H7 (cell line): ENCODE results near the gene NOP14. TPM values are rescaled to one million over a fixed set of nuclear protein-coding genes. Genes with fewer than 3 reads are reported as not detected.

ENCODE experiments used
- DNase-seq: peaks from one replicate; pipeline ENCODE4 v3.0.0; 2012
- H3K27me3 ChIP-seq: 2 replicates; pipeline ENCODE4 v1.6.0; 2011; ENCODE audit warnings: mild to moderate bottlenecking, low read length; ENCODE audit not compliant: control insufficient read depth, insufficient read depth
- H3K36me3 ChIP-seq: replicated peaks from 2 replicates; pipeline ENCODE4 v1.5.1; 2011; ENCODE audit warnings: low read length; ENCODE audit not compliant: control insufficient read depth, insufficient read depth
- H3K4me3 ChIP-seq: 2 replicates; pipeline ENCODE4 v1.5.1; 2011; ENCODE audit warnings: low read depth, mild to moderate bottlenecking, control low read depth, low read length, moderate library complexity; ENCODE audit not compliant: insufficient read depth
- total RNA-seq: library from RNA; depleted of rRNA; stranded (reverse); fragments of >200 nt; shearing (Covaris generic); gene quantifications from 2 replicates; pipeline ENCODE4 v1.2.3, GENCODE V29; 2014

The NOP14 gene
- total RNA-seq, 1 experiment from 2014 or later, result 17.3 TPM

DNA sequence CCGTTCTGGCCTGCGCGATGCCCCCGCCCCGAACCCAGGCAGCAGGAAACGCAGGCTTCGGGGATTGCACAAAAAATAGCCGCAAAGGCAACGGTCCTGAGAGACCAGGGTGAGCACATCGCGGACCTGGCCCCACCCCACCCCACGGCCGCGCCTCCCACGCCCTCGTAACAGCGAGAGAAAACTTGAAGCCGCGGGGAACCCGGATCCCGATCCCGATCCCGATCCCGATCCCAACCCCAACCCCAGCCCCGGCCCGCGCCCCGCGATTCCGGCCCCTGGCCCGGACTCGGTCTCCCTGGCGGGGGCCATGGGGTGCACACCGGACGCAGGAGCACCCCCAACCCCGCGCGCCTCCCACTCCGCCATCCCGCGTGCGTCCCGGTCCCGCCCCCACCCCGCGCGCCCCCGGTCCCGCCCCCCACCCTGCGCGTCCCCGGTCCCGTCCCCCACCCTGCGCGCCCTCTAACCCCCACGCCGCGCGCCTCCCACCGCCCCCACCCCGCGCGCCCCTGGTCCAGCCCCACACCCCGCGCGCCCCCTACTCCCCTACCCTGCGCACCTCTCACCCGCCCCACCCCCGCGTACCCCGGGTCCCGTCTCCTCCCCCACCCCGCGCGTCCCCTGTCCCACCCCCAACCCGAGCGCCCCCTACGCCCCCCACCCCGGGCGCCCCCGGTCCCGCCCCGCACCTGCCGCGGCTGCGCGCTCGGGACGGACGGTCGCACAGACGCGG, 29.0 kb downstream of the NOP14 start:
- H3K4me3 ChIP-seq, result peak overlapping the region; percentile 93
- peaks cover 18% of the 10 kb centered on the region for H3K36me3 ChIP-seq
- peak; percentile 98 for DNase-seq
- no peaks in the 10 kb centered on the region for H3K27me3 ChIP-seq

DNA sequence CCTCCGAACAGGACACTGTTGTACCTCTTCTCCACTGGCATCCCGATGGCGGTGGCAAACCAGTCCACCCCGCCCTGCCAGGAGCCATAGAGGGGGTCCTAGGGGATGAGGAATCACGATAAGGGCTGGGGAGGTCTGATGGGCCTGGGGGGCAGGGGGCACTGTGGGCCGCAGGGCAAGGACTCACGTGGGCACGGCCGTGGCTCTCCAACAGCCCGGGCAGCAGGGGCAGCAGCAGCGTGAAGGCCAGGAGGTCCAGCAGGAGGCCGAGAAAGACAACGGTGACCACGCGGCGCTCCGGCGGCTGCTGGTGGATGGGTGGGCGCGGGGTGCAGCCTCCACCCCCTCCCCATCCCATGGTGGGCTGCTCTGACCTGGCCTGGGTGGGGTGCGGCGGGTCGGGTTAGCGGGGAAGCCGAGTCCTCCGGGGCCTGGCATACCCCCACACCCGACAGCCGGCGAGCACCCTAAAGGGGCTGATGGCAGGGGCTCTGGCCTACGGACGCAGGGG, 29.6 kb downstream of the NOP14 start:
- DNase-seq, result peak; percentile 84

DNA sequence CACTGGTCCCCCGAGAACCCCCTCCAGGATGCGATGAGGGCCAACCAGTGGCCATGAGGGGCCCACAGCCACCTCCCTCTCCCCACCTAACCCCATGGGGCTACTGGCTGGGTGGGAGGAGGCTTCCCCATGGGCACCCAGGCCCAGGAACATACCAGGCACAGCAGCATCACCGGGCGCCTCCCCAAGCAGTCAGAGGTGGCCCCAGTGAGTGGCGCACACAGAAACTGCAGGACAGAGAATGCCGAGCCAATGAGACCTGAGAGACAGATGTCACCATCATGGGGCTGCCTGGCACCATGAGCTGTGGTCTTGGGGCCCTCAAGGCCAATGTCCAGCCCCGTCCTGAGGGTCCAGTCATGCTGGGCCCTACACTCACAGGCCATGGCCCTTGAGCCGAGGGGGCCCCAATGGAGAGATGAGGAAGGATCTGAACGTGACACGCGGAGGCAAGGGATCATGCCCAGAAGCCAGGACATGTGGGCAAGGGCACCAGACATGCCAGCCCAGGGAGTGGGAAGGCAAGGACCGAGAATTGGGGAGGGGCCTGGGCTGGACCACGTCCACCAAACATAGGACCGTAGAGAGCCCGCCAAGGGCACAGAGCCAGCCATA, 30.1 kb downstream of the NOP14 start:
- peak; percentile 53 for DNase-seq
- peak overlapping the region; percentile 64; the same call in 1 of the 2 replicates for H3K4me3 ChIP-seq
- H3K36me3 ChIP-seq, result peaks cover 14% of the 10 kb centered on the region
- H3K27me3 ChIP-seq, result no peaks in the 10 kb centered on the region

More for the DNA sequence above, 29.6 kb downstream of the NOP14 start:
- Histone ChIP-seq H3K27me3 (no peaks in the 10 kb centered on the region), H3K36me3 (peaks cover 17% of the 10 kb centered on the region), H3K4me3 (peak overlapping the region; percentile 64)

DNA sequence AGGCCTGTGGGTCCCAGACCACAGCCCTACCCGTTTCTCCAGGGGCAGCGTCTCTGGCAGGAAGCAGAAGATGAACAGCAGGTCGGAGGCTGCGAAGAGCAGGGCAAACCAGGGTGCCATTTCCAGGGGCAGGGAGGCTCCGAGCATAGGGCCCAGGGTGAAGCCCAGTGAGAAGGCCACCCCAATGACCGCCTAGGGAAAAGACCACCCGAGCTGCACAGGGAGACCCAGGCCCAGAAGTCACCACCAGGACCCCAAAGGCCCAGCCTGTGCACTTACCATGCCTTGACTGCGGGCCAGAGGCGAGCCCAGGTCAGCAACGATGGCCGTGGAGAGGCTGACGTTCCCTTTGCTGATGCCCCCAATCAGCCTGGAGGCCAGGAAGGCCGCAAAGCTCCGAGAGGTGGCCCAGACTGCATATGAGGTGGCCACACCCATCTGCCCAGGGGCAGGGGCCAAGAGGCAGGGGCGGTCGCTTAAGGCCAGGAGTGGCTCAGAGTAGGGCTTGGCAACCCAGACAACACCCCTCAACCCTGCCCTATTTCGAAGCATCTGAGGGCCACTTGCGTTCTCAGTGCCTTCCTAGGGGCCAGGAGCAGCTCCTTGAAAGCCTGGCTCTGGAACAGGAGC, 30.8 kb downstream of the NOP14 start:
- DNase-seq, result peak; percentile 63
- no peak overlapping the region for H3K4me3 ChIP-seq

DNA sequence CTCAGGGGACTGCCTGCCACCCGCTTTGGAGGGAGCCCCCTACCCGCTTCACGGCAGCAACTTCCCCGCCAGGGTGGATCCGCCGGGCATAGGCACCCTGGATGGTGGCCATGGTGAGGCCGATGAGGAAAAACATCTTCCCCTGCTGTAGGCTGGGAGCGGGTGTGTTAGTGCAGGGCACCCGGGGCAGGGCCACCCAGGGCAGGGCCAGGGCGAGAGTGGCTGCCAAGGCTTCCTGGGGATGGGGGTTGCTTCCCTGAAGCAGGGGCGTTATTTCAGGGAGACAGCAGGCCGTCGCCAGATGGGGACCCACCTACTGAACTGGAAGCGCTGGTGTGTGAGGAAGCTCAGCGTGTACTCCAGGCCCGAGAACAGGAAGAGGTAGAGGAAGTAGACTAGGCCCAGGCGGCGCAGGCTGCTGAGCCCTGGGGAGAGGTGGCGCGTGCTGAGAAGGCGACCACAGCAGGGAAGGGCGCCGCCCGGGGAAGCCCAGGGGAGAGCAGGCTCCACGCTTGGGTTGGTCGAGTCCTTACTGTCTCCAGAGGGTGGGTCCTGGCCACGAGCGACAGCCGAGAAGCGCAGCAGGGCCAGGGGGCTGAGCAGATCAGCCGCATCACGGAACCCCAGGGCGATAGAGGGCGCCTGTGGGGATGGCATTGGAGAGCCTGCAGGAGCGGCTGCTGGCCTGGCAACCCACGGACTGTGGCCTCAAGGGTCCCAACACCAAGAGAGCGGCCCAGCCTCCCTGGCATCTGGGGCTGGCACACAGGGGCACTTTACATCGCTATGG, 31.5 kb downstream of the NOP14 start:
- peak; percentile 80 for DNase-seq
- Histone ChIP-seq H3K4me3 (no peak overlapping the region), H3K27me3 (no peaks in the 10 kb centered on the region), H3K36me3 (peaks cover 14% of the 10 kb centered on the region)

More for the DNA sequence above, 30.8 kb downstream of the NOP14 start:
- Histone ChIP-seq H3K36me3 (peaks cover 13% of the 10 kb centered on the region), H3K27me3 (no peaks in the 10 kb centered on the region)

DNA sequence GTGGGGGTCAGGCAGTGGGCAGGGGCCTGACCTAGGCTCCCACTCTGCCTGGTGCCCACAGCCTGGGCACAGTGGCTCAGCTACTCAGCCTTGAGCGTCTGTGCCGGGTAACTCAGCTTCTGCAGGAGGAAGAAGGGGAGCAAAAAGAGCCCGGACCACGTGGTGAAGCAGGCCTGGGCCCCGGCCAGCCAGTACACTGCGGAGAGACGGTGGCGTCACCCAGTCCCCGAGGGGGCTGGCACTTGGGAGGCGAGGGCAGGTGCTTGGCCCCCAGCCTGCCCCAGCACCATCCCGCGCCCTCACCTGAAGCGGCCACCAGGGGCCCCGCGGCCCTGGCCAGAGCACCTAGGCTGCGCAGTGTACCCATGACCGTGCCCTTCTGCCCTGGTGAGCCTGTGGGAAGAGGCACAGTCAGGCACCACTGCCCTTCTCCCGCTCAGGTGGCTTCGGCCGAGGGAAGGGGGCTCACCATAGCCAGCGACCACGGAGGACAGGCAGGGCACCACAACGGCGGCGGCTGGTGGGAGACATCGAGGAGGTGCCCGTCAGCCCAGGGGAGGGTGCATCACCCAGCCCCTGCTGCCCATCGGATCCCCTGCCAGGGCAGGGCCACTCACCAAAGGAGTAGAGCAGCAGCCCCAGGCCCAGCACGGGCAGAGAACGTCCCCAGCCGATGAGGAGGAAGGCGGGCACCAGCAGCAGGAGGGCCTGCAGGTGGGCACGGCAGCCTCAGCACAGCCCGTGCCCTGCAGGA, 32.3 kb downstream of the NOP14 start:
- Histone ChIP-seq H3K4me3 (no peak overlapping the region), H3K27me3 (no peaks in the 10 kb centered on the region), H3K36me3 (peaks cover 15% of the 10 kb centered on the region)
- DNase-seq, result peak; percentile 84

DNA sequence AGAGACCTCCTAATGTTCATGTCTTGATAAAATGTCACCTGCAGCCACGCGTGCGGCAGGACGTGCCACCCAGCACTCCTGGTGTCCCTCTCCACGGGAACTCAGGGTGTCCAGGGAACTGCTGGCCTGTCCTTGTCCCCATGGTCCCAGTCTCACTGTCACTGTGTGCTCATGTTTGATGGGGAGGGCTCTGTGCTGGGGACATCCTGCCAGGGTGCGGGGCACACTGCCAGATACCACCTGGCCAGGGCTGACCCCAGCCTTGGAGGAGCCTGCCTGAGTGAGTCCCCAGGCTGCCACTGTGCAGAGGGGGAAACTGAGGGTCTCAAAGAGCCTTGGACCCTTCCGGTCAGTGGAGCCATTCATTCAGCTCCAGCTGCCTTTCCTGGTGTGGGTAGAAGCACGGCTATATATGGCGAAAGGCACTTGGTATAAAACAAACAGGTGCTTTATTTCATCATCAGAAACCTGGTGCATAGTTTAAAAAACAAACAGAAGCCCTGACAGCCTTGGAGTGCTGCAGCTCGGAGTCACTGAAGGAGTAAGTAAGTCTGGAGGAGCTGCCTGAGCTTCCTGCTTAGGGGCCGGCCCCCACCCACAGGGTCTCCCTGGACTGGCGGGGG, 33.0 kb downstream of the NOP14 start:
- peaks cover 15% of the 10 kb centered on the region for H3K36me3 ChIP-seq
- H3K4me3 ChIP-seq, result no peak overlapping the region
- no peak for DNase-seq
- no peaks in the 10 kb centered on the region for H3K27me3 ChIP-seq

DNA sequence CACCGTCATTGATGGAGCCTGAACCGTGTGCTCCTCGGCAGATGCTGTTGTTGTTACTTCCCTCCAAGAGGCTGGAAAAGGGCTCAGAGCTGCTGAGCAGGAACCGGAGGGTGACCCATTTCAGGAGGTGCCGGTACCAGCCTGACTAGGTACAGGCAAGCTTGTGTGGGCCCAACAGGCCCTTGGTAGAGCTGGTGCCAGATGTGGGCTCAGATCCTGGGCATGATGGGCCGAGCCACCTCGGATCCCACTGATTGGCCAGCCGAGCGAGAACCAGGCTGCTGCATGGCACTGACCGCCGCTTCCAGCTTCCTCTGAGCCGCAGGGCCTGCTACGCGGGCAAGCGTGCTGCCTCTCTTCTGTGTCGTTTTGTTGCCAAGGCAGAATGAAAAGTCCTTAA, 33.7 kb downstream of the NOP14 start:
- Histone ChIP-seq H3K36me3 (peaks cover 16% of the 10 kb centered on the region), H3K27me3 (no peaks in the 10 kb centered on the region), H3K4me3 (no peak overlapping the region)
- peak; percentile 37 for DNase-seq

DNA sequence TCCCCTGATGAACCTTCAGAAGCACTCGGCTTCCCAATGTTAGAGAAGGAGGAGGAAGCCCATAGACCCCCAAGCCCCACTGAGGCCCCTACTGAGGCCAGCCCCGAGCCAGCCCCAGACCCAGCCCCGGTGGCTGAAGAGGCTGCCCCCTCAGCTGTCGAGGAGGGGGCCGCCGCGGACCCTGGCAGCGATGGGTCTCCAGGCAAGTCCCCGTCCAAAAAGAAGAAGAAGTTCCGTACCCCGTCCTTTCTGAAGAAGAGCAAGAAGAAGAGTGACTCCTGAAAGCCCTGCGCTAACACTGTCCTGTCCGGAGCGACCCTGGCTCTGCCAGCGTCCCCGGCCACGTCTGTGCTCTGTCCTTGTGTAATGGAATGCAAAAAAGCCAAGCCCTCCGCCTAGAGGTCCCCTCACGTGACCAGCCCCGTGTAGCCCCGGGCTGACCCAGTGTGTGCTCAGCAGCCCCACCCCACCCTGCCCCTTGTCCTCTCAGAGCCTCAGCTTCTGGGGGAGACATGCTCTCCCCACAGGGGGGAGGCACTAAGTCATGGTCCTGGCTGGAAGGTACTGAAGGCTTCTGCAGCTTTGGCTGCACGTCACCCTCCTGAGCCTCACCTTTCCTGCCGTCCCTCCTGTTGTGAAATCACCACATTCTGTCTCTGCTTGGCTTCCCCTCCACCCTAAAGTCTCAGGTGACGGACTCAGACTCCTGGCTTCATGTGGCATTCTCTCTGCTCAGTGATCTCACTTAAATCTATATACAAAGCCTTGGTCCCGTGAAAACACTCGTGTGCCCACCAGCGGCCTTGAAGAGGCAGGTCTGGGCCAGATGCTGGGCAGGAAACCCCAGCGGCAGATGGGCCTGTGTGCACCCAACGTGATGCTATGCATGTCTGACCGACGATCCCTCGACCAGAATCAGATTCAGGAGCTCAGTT, 34.7 kb downstream of the NOP14 start:
- DNase-seq, result peak; percentile 48
- Histone ChIP-seq H3K36me3 (peaks cover 16% of the 10 kb centered on the region), H3K4me3 (no peak overlapping the region), H3K27me3 (no peaks in the 10 kb centered on the region)

DNA sequence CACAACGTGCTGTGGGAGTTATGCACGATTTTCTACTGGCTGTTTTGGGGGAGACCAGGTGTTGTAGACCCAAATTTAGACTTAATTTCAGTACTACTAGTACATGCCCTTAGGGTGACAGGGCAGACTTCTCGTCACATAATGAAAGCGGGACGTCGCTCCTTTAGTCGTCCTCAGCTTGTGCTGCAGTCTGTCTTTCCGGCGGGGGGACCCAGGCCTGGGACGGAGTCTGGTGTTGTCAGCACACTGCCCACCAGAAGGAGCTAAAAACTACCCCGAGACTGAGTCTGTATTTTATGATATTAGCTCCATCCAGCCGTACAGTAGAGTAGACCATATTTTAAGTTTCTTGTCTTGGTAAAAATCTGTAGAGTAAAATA, 35.5 kb downstream of the NOP14 start:
- peak; percentile 30 for DNase-seq
- no peaks in the 10 kb centered on the region for H3K27me3 ChIP-seq
- H3K4me3 ChIP-seq, result no peak overlapping the region
- peaks cover 16% of the 10 kb centered on the region for H3K36me3 ChIP-seq

DNA sequence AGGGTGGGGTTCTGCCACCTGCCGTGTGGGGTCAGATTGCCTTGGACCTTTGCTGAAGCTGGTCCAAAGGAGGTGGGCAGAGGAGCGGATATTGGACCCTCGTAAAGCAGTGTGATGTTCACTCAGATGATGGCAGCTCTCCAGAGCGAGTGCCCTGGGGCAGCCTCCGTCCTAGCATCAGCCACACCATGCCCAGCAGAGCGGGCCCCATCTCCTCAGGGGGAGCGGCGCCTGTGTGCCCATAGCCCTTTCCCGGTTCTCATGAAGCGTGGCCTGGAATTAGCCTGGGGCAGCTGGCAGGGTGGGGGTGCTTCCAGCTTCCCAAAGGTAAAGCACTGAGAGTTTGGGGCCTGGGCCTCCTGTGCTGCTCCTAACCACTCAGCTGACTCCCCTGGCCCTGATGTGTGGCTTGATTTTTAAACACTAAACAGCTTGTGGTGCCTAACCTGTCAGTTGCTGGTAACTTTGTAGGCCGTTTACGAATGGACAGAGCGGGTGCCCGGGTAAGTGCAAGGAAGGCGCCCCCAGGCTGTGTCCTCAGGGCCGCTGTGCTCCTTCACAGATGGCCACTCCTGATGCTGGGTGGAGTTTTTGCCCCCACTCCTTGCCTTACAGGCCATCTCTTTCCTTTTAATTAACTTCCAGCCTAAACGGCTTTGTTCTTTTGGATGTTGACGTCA, 36.0 kb downstream of the NOP14 start:
- Histone ChIP-seq H3K36me3 (peaks cover 16% of the 10 kb centered on the region), H3K27me3 (no peaks in the 10 kb centered on the region), H3K4me3 (no peak overlapping the region)
- peak; percentile 29 for DNase-seq
